ENCODE measurements around the gene PSPN.

The PSPN gene

GRCh38 chr19:6396305-6396704 is 20.6 kb upstream of the PSPN start:
- no peak for TF ChIP-seq CTCF (IDR thresholded peaks at IDR 0.05; ENCODE audit: insufficient read depth, missing control alignments)
- FAIRE-seq (no peak), DNase-seq (ENCODE audit: insufficient read length, low spot score) (no peak)

GRCh38 chr19:6394831-6395230 is 19.1 kb upstream of the PSPN start:
- FAIRE-seq (no peak), DNase-seq (ENCODE audit: insufficient read length, low spot score) (no peak)
- no peak for TF ChIP-seq CTCF (IDR thresholded peaks at IDR 0.05; ENCODE audit: insufficient read depth, missing control alignments)

- FAIRE-seq, result no peak
- TF ChIP-seq CTCF (IDR thresholded peaks at IDR 0.05; ENCODE audit: insufficient read depth, missing control alignments), result no peak
- DNase-seq (ENCODE audit: insufficient read length, low spot score), result no peak
These were observed 18.3 kb upstream of the PSPN start for GRCh38 chr19:6393983-6394412.

GRCh38 chr19:6393074-6393982 is 17.6 kb upstream of the PSPN start, which contains the start of gene GTF2F1:
TSS of gene GTF2F1 (minus strand) at chr19:6393164. CDS start at chr19:6392995, 169 bp downstream.
- no peak for FAIRE-seq

GRCh38 chr19:6392221-6393073 is 16.7 kb upstream of the PSPN start:
- no peak for FAIRE-seq
- TF ChIP-seq CTCF (IDR thresholded peaks at IDR 0.05; ENCODE audit: insufficient read depth, missing control alignments), result no peak
- DNase-seq (ENCODE audit: insufficient read length, low spot score), result peak; percentile 12

More at GRCh38 chr19:6393074-6393982, 17.6 kb upstream of the PSPN start, which contains the start of gene GTF2F1:
- peak; percentile 89 for DNase-seq (ENCODE audit: insufficient read length, low spot score)
- no peak for TF ChIP-seq CTCF (IDR thresholded peaks at IDR 0.05; ENCODE audit: insufficient read depth, missing control alignments)

- no peak for TF ChIP-seq CTCF (IDR thresholded peaks at IDR 0.05; ENCODE audit: insufficient read depth, missing control alignments)
- FAIRE-seq, result no peak
- peak; percentile 8 for DNase-seq (ENCODE audit: insufficient read length, low spot score)
These were observed 11.6 kb upstream of the PSPN start for GRCh38 chr19:6387372-6387771.
